ENCODE results near the gene AFG1L. TPM values are rescaled to one million over a fixed set of nuclear protein-coding genes. Genes with fewer than 3 reads are reported as not detected.
A peak's percentile ranks its signal among the peaks of the same experiment; 100 is the strongest.

The AFG1L gene
- total RNA-seq, 4 donors from 2014 or later, result 2.8 to 10.5 (median 3.9) TPM

- TF ChIP-seq POLR2A (IDR thresholded peaks at IDR 0.05) (no peak), CTCF (IDR thresholded peaks at IDR 0.05) (no peak)
- H3K36me3 ChIP-seq, result peaks cover 0 to 29% (median 0%) of the 10 kb centered on the region in 3 donors
- H3K27me3 ChIP-seq, result no peaks in the 10 kb centered on the region
- no peak for DNase-seq
- no peaks in the 10 kb centered on the region for H3K9me3 ChIP-seq
- H3K27ac ChIP-seq, result no peak overlapping the region
- H3K4me1 ChIP-seq, result no peaks in the 10 kb centered on the region
- intact Hi-C loops (cut with DNase I), result loop anchor here (10.0 kb wide), 1 partner anchor 550 kb away; no protein-coding TSS in a partner anchor
- 75 to 85% methylated on average over 5 of the region's 5 CpGs for WGBS, 2 donors
- no peak overlapping the region for H3K4me3 ChIP-seq
Measured at GRCh38 chr6:108524528-108525248, 229.8 kb downstream of the AFG1L start.

- 5 to 68% methylated on average over 1 to 7 of the region's 7 CpGs for WGBS, 2 donors
- H3K27ac ChIP-seq, result no peak overlapping the region
- H3K27me3 ChIP-seq, result no peaks in the 10 kb centered on the region
- intact Hi-C loops (cut with DNase I), result loop anchor here (10.0 kb wide), 1 partner anchor 552 kb away; no protein-coding TSS in a partner anchor
- H3K36me3 ChIP-seq, result peaks cover 0 to 16% (median 0%) of the 10 kb centered on the region in 3 donors
- TF ChIP-seq POLR2A (IDR thresholded peaks at IDR 0.05), result no peak
- TF ChIP-seq CTCF (IDR thresholded peaks at IDR 0.05), result peak; percentile 50 to 87 (median 68)
- no peak overlapping the region for H3K4me3 ChIP-seq
- H3K9me3 ChIP-seq, result no peaks in the 10 kb centered on the region
- no peaks in the 10 kb centered on the region for H3K4me1 ChIP-seq
- no peak for DNase-seq
Measured at GRCh38 chr6:108526739-108527174, 231.9 kb downstream of the AFG1L start.

- TF ChIP-seq CTCF (IDR thresholded peaks at IDR 0.05) (no peak), POLR2A (IDR thresholded peaks at IDR 0.05) (no peak)
- no peak overlapping the region for H3K27ac ChIP-seq
- no peak for DNase-seq
- H3K36me3 ChIP-seq, result no peaks in the 10 kb centered on the region
- no peaks in the 10 kb centered on the region for H3K9me3 ChIP-seq
- intact Hi-C loops (cut with DNase I), result loop anchor here (10.0 kb wide), 1 partner anchor 554 kb away; no protein-coding TSS in a partner anchor
- H3K4me3 ChIP-seq, result no peak overlapping the region
- H3K4me1 ChIP-seq, result no peaks in the 10 kb centered on the region
- WGBS, 2 donors, result 58 to 71% methylated on average over 3 of the region's 3 CpGs
- H3K27me3 ChIP-seq, result no peaks in the 10 kb centered on the region
Measured at GRCh38 chr6:108528878-108529277, 234.0 kb downstream of the AFG1L start.

DNA sequence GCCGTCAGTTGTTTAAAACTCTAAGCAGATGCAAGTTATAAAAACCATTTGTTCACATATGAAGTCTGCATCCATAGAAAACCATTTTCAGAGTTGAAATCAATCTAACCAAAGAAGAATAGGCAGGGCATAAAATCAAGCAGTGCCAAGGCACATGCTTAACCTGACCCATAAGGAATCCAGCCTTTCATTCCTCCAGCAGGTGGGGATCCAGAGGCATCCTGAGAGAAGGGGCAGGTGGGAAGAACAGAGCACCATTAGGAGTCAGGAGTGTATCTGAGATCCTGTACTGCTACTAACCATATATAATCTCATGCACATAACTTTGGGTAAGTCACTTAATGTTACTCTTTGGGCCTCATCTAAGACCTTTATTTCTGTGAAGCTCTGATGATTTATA is 236.5 kb downstream of the AFG1L start:
- H3K27me3 ChIP-seq, result no peaks in the 10 kb centered on the region
- 90 to 100% methylated on average over 1 of the region's 1 CpG for WGBS, 2 donors
- intact Hi-C loops (cut with DNase I), result no loop called here

More for the DNA sequence above, 236.5 kb downstream of the AFG1L start:
- Histone ChIP-seq H3K27ac (no peak overlapping the region), H3K4me1 (no peaks in the 10 kb centered on the region), H3K9me3 (no peaks in the 10 kb centered on the region), H3K36me3 (no peaks in the 10 kb centered on the region), H3K4me3 (no peak overlapping the region)
- no peak for DNase-seq
- no peak for TF ChIP-seq CTCF (IDR thresholded peaks at IDR 0.05)
- TF ChIP-seq POLR2A (IDR thresholded peaks at IDR 0.05), result no peak
